ENCODE results near the gene NUMA1.

Gene NUMA1

DNA sequence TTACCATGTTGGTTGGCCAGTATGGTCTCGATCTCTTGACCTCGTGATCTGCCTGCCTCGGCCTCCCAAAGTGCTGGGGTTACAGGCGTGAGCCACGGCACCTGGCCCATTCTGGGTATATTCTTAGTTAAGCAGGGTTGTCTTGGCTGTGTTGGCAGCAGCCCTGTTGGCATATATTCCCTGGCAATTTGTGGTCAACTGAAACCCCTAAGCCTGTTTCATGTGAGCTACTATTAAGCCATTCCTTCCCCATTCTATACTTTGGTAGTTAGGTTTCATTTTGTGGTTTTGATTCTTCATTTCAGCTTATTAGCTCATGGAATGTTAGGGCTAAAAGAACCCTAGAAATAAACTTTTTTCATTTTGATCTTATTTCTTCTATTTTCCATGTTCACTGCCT lies 103.8 kb downstream of the NUMA1 start:
- no peak for DNase-seq (ENCODE audit: low read depth)

DNA sequence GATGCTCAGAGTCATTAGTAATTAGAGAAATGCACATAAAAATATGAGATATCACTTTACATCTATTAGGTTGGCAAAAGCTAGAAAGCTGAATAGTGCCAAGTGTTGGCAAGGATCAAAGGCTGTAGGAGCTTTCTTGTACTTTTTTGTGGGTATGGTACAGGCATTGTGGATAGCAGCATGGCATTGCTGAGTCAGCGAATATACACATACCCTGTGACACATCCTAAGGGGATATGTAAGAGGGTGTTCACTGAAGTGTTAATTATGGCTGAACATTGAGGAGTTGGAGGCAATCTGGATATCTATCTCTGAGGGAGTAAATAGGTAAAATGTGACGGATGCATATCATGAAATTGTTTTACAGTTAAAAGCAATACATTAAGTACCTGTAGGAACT lies 108.7 kb downstream of the NUMA1 start:
- no peak for DNase-seq (ENCODE audit: low read depth)

DNA sequence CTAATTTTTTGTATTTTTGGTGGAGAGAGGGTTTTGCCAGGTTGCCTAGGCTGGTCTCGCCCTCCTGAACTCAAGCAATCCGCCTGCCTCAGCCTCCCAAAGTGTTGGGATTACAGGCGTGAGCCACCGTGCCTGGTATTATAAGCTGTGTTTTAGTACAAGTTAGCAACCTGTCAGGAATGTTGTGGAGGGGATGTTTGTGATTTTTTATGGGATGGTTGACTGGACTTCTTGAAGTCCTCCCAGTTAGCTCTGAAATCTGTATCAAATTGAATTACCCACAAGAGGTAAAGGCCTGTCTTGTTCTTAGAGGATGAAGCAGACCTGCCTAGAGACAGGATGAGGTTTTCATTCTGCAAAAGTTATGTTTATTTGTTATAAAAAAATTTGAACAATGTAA lies 115.7 kb downstream of the NUMA1 start:
- DNase-seq (ENCODE audit: low read depth): no peak

DNA sequence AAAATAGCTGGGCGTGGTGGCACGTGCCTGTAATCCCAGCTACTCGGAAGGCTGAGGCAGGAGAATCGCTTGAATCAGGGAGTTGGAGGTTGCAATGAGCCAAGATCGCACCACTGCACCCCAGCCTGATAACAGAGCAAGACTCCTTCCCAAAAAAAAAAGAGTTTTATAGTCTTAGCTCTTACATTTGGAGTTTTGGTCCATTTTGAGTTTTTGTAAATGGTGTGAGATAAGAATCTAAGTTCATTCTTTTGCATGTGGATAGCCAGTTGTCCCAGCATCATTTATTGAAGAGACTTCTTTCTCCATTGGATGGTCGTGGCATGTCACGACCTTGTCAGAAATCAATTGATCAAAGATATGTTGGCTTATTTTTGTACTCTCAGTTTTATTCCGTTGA lies 116.9 kb downstream of the NUMA1 start:
- DNase-seq (ENCODE audit: low read depth): no peak

DNA sequence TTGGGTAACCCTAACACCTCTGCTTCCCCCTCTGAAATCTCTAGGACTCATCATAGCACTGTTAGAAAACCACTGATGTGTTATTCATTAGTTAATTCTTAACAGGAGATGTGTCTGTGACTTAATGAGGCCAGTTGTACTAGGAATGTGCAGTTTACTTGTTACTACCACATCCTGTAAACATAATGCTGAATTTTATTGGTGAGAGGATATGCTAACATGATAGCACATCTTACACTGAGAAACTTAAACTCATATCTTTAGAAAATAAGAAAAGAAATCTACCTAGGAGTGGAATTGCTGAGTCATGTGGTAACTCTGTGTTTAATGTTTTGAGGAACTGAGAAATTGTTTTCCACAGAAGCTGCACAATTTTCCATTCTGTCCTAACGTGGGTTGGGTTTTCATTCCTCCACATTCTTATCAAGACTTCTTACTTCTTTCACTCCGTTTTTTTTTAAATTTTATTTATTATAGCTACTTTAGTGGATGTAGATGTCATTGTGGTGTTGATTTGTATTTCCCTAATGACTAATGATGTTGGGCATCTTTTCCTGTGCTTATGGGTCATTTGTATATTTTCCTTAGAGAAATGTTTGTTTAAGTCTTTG lies 117.8 kb downstream of the NUMA1 start:
- DNase-seq (ENCODE audit: low read depth): peak; percentile 12

DNA sequence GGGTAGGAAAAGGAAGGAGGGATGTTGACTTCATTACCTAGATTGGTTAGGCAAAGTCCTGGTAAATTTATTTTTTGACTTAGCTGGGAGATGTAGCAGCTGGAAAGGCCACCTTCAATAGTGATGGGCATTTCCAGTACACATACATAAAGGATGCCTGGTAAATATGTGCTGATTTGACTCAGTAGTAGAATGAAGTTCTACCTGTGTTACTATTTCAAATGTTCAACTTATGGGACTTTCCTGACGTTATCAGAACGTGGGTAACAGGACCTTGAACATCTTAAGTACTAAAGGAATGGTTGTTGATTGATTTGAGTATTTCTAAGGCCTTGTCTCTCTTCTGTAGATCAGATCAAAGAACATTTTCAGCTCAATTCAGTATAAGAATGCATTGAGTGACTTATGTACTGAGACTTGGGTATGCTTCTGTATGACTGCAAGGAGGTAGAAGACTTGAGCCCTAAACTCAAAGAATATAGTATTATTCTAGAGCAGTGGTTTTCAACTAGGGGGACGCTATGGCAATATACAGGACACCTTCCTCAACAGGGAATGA lies 124.4 kb downstream of the NUMA1 start:
- DNase-seq (ENCODE audit: low read depth): no peak

Measured in GM04503 (cell line).